Heart right ventricle (tissue), 16 donors: ENCODE data around the gene LGI4. TPM values are rescaled to one million over a fixed set of nuclear protein-coding genes. Genes with fewer than 3 reads are reported as not detected.

ENCODE experiments used
- ATAC-seq, 8 donors: fragments of 200-7000 bp; cut with Tn5 transposase; one replicate each; pipeline ENCODE4 v1.9.1; 2020; ENCODE audit warnings: mild to moderate bottlenecking in 8 of 8, moderate library complexity in 8 of 8, moderate number of reproducible peaks in 1 of 8
- DNase-seq, 2 donors: peaks; one replicate each; pipeline ENCODE4 v3.0.0-alpha.2; 2020
- H3K27ac ChIP-seq, 10 donors: fragments of 200-600 bp; sonication (generic) in 2 of 10; one replicate each; pipeline versions ENCODE4 v1.5.0 to v1.8.0; 2020 to 2022; ENCODE audit warnings: mild to moderate bottlenecking in 3 of 10
- H3K27me3 ChIP-seq, 7 donors: fragments of 200-600 bp; one replicate each; pipeline ENCODE4 v1.8.0; 2021 to 2022; ENCODE audit warnings: mild to moderate bottlenecking in 2 of 7
- H3K36me3 ChIP-seq, 9 donors: fragments of 200-600 bp; sonication (generic) in 1 of 9; one replicate each; pipeline versions ENCODE4 v1.5.0 to v1.8.0; 2020 to 2022; ENCODE audit warnings: mild to moderate bottlenecking in 2 of 9
- H3K4me1 ChIP-seq, 9 donors: fragments of 200-600 bp; sonication (generic) in 1 of 9; one replicate each; pipeline versions ENCODE4 v1.5.0 to v1.8.0; 2020 to 2022; ENCODE audit warnings: mild to moderate bottlenecking in 4 of 9
- H3K4me3 ChIP-seq, 10 donors: fragments of 200-600 bp; sonication (generic) in 2 of 10; one replicate each; pipeline versions ENCODE4 v1.5.0 to v1.8.0; 2020 to 2022; ENCODE audit warnings: mild to moderate bottlenecking in 7 of 10, moderate library complexity in 2 of 10
- H3K9me3 ChIP-seq, 11 donors: fragments of 200-600 bp in 10 of 11; sonication (generic) in 2 of 11; one replicate each; pipeline versions ENCODE4 v1.5.0 to v1.8.0; 2013 to 2022; ENCODE audit warnings: mild to moderate bottlenecking in 2 of 11, control low read depth in 1 of 11, moderate library complexity in 1 of 11
- CTCF ChIP-seq, 9 donors: fragments of 200-600 bp; sonication (generic) in 2 of 9; IDR thresholded peaks; one replicate each; pipeline versions ENCODE4 v1.5.0 to v1.8.0; 2021 to 2022; ENCODE audit warnings: antibody characterized with exemption in 9 of 9, mild to moderate bottlenecking in 5 of 9, moderate library complexity in 1 of 9
- WGBS, 2 donors: extraction: QIAGEN DNeasy Blood & Tissue Kit; methylation state at CpG; one replicate each; pipeline ENCODE4 v1.1.7; 2013; ENCODE audit warnings: inconsistent platforms in 1 of 2; 5-methylcytosine and 5-hydroxymethylcytosine counted together
- intact Hi-C, 10 donors: fragments of 100-400 bp; cut with DNase I; formaldehyde crosslinking; loops; one replicate each; pipeline versions ENCODE4 v1.11.1 to v1.14.2; 2022
- polyA plus RNA-seq, 2 donors: library from polyadenylated mRNA; stranded (reverse); fragments of 200-250 nt; gene quantifications; one replicate each; pipeline ENCODE4 v1.2.3, GENCODE V29; 2013
- total RNA-seq, 10 donors: library from RNA; stranded (reverse); fragmentation: NEBNext Ultra II Directional in 3 of 10; extraction: Animal tissue kit (Norgen Biotek cat#: 25700) in 3 of 10; gene quantifications; one replicate each; pipeline versions ENCODE4 v1.2.1 to v1.2.4, GENCODE V29; 2021 to 2023
- donor health status: Arrhythmogenic right ventricular cardiomyopathy.
- donor health status: ischemic (EF 13 %, LVEDD 7.1; RV severe dilation, severe dysfunction).
- donor health status: healthy with polysubstance abuse.
- donor health status: DM: no; HTN: yes; CAD: no.
- donor health status: DM: no; HTN: no; CAD: no.
- donor health status: ischemic (EF 25% LVEDD 6.9; RV normal size, moderate dysfunction).
- donor health status: ischemic (EF 25% LVEDD 5.7; RV mildly dilated, moderate dysfunction).
- donor health status: healthy.
- donor health status: DM: yes; HTN: yes; CAD: no.
- donor health status: Ischemic cardiomyopathy.
- donor health status: ischemic (EF 35%, LVEDD 5.7; RV mildly dilated, moderate dysfunction).
- donor health status: nonischemic (EF 11% LVEDD 7.7; RV severe dilation, severe dysfunction).
- donor health status: DM: yes; HTN: yes; CAD: no.
- donor health status: PGD.
- donor health status: ischemic (EF 29% LVEDD 5.4; RV normal size, mild dysfunction).
- donor health status: nonischemic (EF 23%, LVEDD 6.1; RV moderate dilation, normal function).

Gene LGI4
- total and polyA plus RNA-seq, 12 donors = 4.3 to 30.0 (median 8.3) TPM

DNA sequence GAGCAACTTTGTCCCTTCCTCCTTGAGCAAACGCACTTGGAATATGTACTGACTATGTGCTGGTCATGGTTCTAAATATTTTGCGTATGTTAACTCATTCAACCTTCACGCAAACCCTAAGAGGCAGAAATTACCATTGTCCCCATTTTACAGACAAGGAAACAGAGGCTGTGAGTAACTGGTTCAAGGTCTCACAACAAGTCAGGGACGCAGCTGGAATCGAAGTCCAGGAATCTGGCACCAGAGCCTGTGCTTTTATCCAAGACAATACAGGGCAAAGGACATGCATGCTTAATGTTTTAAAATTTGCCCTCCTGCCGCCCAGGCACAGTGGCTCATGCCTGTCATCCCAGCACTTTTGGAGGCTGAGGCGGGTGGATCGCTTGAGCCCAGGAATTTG, 24.7 kb upstream of the LGI4 start:
- 89 to 91% methylated on average over 8 of the region's 8 CpGs for WGBS, 2 donors
- ATAC-seq (no peak), DNase-seq (no peak)
- intact Hi-C loops = loop anchor here in 3 of 10 donors (5.0 to 10.0 kb wide), 3 partner anchors 53 to 108 kb away; partner anchors contain the start of gene USF2 (in 1 of the 3)
- H3K27ac ChIP-seq = no peak overlapping the region
- peaks cover 0 to 31% (median 13%) of the 10 kb centered on the region in 11 donors for H3K9me3 ChIP-seq
- no peak overlapping the region for H3K4me3 ChIP-seq
- peaks cover 0 to 16% (median 0%) of the 10 kb centered on the region in 7 donors for H3K27me3 ChIP-seq
- no peak for TF ChIP-seq CTCF (IDR thresholded peaks at IDR 0.05)
- peaks cover 0 to 79% (median 25%) of the 10 kb centered on the region in 9 donors for H3K36me3 ChIP-seq
- H3K4me1 ChIP-seq = peaks cover 0 to 18% (median 12%) of the 10 kb centered on the region in 9 donors

GRCh38 chr19:35157431-35157830, 22.6 kb upstream of the LGI4 start:
- peaks cover 0 to 12% (median 5%) of the 10 kb centered on the region in 11 donors for H3K9me3 ChIP-seq
- peaks cover 0 to 35% (median 22%) of the 10 kb centered on the region in 9 donors for H3K4me1 ChIP-seq
- peaks cover 0 to 31% (median 14%) of the 10 kb centered on the region in 7 donors for H3K27me3 ChIP-seq
- H3K36me3 ChIP-seq = peaks cover 0 to 57% (median 9%) of the 10 kb centered on the region in 9 donors
- no peak overlapping the region for H3K27ac ChIP-seq
- no peak for TF ChIP-seq CTCF (IDR thresholded peaks at IDR 0.05)
- WGBS, 2 donors = 94 to 96% methylated on average over 4 of the region's 4 CpGs
- no peak overlapping the region for H3K4me3 ChIP-seq
- no peak for DNase-seq
- intact Hi-C loops = loop anchor here in 3 of 10 donors (5.0 to 10.0 kb wide), 3 partner anchors 55 to 110 kb away; partner anchors contain the start of gene USF2 (in 1 of the 3)
- no peak for ATAC-seq

GRCh38 chr19:35156673-35157014, 21.8 kb upstream of the LGI4 start:
- H3K27ac ChIP-seq = no peak overlapping the region
- 80 to 86% methylated on average over 7 of the region's 7 CpGs for WGBS, 2 donors
- DNase-seq (no peak), ATAC-seq (no peak)
- no peak for TF ChIP-seq CTCF (IDR thresholded peaks at IDR 0.05)
- H3K9me3 ChIP-seq = peaks cover 0 to 4% (median 0%) of the 10 kb centered on the region in 11 donors
- intact Hi-C loops = loop anchor here in 3 of 10 donors (5.0 to 10.0 kb wide), 3 partner anchors 56 to 111 kb away; partner anchors contain the start of gene USF2 (in 1 of the 3)
- peaks cover 0 to 49% (median 4%) of the 10 kb centered on the region in 9 donors for H3K36me3 ChIP-seq
- H3K4me3 ChIP-seq = no peak overlapping the region
- peaks cover 0 to 38% (median 24%) of the 10 kb centered on the region in 9 donors for H3K4me1 ChIP-seq
- peaks cover 0 to 31% (median 14%) of the 10 kb centered on the region in 7 donors for H3K27me3 ChIP-seq

DNA sequence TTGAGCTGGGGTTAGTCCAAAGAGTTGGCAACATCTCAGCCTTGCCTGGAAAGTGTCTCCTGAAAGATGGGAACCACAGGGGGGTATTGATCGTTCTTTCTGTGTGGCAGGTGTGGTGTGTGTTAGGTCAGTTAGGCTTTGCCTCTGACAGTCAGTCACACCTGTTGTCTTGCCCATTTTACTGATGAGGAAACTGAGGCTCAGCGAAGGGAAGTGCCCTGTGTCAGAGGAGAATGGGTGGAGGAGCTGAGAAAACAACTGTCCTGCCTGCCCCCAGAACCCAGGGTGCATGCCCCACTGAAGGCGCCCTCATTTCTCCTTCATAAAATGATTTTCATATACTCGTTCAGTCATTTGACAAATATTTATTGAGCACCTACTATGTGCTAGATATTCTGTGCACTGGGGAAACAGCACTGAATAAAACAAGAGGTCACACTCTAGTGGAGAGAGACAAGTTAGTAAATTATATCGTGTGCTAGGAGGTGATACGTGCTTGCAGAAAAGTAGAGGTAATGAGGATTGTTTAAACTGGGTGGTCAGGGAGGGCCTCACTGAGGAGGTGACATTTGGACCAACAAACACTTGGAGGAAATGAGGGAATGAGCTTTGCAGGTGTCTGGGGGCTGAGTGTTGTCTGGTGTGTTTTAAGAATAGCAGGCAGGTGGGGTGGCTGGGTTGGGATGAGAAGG, 21.3 kb upstream of the LGI4 start:
- TF ChIP-seq CTCF (IDR thresholded peaks at IDR 0.05) = no peak
- Histone ChIP-seq H3K27me3 (peaks cover 0 to 31% (median 17%) of the 10 kb centered on the region in 7 donors), H3K36me3 (peaks cover 0 to 44% (median 4%) of the 10 kb centered on the region in 9 donors), H3K27ac (peak overlapping the region in 3 of 10 donors; percentile 63 to 96 (median 80)), H3K9me3 (no peaks in the 10 kb centered on the region), H3K4me1 (peaks cover 0 to 38% (median 24%) of the 10 kb centered on the region in 9 donors), H3K4me3 (peak overlapping the region in 7 of 10 donors; percentile 61 to 88 (median 71))
- ATAC-seq (no peak), DNase-seq (no peak)
- intact Hi-C loops = loop anchor here in 3 of 10 donors (5.0 to 10.0 kb wide), 3 partner anchors 56 to 111 kb away; partner anchors contain the start of gene USF2 (in 1 of the 3)
- 91% methylated on average over 6 of the region's 6 CpGs for WGBS, 2 donors
